ENCODE results near the gene TRNP1. TPM values are rescaled to one million over a fixed set of nuclear protein-coding genes. Genes with fewer than 3 reads are reported as not detected.

The TRNP1 gene
- total RNA-seq, 1 donor from 2014 or later: 42.2 TPM

DNA sequence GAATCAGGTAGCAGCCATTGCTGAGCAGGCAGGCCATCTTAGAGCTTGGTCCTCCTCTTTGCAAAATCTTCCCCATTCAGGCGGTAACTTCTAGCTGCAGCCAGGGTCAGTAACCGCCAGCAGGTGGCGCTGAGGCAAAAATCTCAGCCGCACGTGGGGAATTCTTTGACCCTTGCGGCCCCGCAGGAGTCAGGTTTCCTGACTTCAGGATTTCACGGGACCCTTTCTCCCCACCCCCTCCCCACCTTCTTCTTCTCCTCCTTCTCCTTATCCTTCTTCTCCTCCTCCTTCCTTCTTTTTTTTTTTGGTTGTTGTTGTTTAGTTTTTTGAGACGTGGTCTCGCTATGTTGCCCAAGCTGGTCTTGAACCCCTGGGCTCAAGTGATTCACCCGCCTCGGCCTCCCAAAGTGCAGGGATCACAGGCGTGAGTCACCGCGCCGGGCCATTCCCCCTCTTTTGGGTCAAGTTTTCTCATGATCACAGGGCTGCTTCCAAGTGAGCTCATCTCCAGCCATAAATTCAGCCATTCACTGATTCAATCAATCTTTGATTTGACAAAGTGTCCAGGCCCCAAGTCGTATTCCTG lies 52.6 kb downstream of the TRNP1 start:
- DNase-seq (ENCODE audit: low spot score): peak; percentile 85
- intact Hi-C loops (cut with DNase I): loop anchor here (1.0 to 10.0 kb wide), 4 partner anchors 47 to 559 kb away; partner anchors contain the start of gene AHDC1

DNA sequence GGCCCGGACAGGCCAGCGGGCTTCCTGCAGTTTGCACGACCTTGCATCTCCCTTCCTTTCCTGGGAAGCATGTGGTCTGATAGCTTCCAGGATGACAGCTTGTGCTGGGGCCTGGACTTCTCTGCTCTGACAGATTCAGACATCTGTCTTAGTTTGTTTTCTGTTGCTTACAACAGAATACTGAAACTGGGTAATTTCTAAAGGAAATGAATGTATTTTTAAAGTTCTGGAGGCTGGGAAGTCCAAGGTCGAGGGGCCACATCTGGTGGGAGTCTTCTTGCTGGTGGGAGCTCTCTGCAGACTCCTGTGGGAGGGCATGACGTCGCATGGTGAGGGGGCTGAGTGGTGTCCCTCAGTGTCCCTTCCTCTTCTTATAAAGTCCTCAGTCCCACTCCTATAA lies 54.4 kb downstream of the TRNP1 start:
- intact Hi-C loops (cut with DNase I): loop anchor here (5.0 to 10.0 kb wide), 2 partner anchors 234 to 557 kb away; partner anchors contain the start of gene AHDC1
- no peak for DNase-seq (ENCODE audit: low spot score)

- intact Hi-C loops (cut with DNase I): loop anchor here (5.0 to 10.0 kb wide), 2 partner anchors 233 to 556 kb away; partner anchors contain the start of gene AHDC1
- DNase-seq (ENCODE audit: low spot score): no peak
Observed at GRCh38 chr1:27049100-27049499, 55.6 kb downstream of the TRNP1 start.

DNA sequence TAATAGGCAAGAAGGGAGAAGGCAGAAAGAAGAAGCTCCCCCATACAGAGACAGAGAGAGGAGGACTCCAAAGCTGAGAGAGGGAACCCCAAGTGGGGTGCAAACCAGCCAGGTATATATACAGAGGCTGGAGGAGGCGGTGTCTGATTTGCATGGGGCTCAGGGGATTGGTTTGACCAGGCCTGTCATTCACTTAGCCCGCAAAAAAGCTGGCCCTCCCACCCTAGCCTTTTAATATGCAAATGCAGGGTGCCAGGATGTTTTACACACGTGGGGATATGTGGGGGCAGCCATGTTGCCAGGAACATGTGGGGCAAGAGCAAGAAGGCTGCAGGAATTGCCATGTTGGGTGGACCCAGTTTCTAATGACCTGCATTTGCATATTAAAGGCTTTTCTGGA lies 56.1 kb downstream of the TRNP1 start:
- intact Hi-C loops (cut with DNase I): loop anchor here (5.0 to 10.0 kb wide), 2 partner anchors 233 to 555 kb away; partner anchors contain the start of gene AHDC1
- no peak for DNase-seq (ENCODE audit: low spot score)

Other genes with a start within 250 kb of the TRNP1 start
- gene PIGV, start 205.7 kb upstream of the TRNP1 start, total RNA-seq: 3.9 TPM
- gene ZDHHC18, start 167.0 kb upstream of the TRNP1 start, total RNA-seq: 13.0 TPM
- gene SFN, start 130.5 kb upstream of the TRNP1 start, total RNA-seq: not detected
- 23.4 TPM for gene GPN2, start 103.4 kb upstream of the TRNP1 start, total RNA-seq
- 6.4 TPM for gene GPATCH3, start 93.2 kb upstream of the TRNP1 start, total RNA-seq
- gene NR0B2, start 79.7 kb upstream of the TRNP1 start, total RNA-seq: 5.7 TPM
- gene NUDC, start 71.9 kb upstream of the TRNP1 start, total RNA-seq: 55.5 TPM
- not detected for gene KDF1, start 33.2 kb upstream of the TRNP1 start, total RNA-seq
- gene TENT5B, start 19.2 kb downstream of the TRNP1 start, total RNA-seq: 7.6 TPM
- gene SLC9A1, start 161.4 kb downstream of the TRNP1 start, total RNA-seq: 26.1 TPM
- 53.6 TPM for gene WDTC1, start 240.9 kb downstream of the TRNP1 start, total RNA-seq